GM23338 (cell line): ENCODE measurements around the gene SCG3. TPM values are rescaled to one million over a fixed set of nuclear protein-coding genes. Genes with fewer than 3 reads are reported as not detected.
A peak's percentile ranks its signal among the peaks of the same experiment; 100 is the strongest.

Experiments
- ATAC-seq: fragments of 200-7000 bp; cut with Tn5 transposase; 3 replicates; pipeline ENCODE4 v1.9.1; 2020
- DNase-seq: peaks from one replicate; pipeline ENCODE4 v3.0.0-alpha.2; 2015; ENCODE audit warnings: low spot score
- H2AFZ ChIP-seq: fragments of 200-600 bp; sonication (generic); 2 replicates; pipeline ENCODE4 v1.8.0; 2016; ENCODE audit warnings: antibody characterized with exemption, mild to moderate bottlenecking, moderate library complexity
- H3F3A ChIP-seq: fragments of 200-600 bp; sonication (generic); replicated peaks from 2 replicates; pipeline ENCODE4 v1.8.0; 2017; ENCODE audit warnings: antibody characterized with exemption, mixed run types, low read depth
- H3K27ac ChIP-seq: fragments of 200-600 bp; sonication (generic); 2 replicates; pipeline ENCODE4 v1.6.1; 2016; ENCODE audit warnings: low read depth
- H3K27me3 ChIP-seq: fragments of 200-600 bp; sonication (generic); 2 replicates; pipeline ENCODE4 v1.8.0; 2016; ENCODE audit warnings: mild to moderate bottlenecking, mixed run types, moderate library complexity; ENCODE audit not compliant: insufficient read depth
- H3K36me3 ChIP-seq: fragments of 200-600 bp; sonication (generic); 2 replicates; pipeline ENCODE4 v1.8.0; 2016; ENCODE audit warnings: mild to moderate bottlenecking; ENCODE audit not compliant: insufficient read depth
- H3K4me1 ChIP-seq: fragments of 200-600 bp; sonication (generic); 2 replicates; pipeline ENCODE4 v1.8.0; 2016; ENCODE audit warnings: mild to moderate bottlenecking, moderate library complexity; ENCODE audit not compliant: insufficient read depth
- H3K4me2 ChIP-seq: fragments of 200-600 bp; sonication (generic); 2 replicates; pipeline ENCODE4 v1.7.1; 2017; ENCODE audit warnings: mixed run types
- H3K4me3 ChIP-seq: fragments of 200-600 bp; sonication (generic); 2 replicates; pipeline ENCODE4 v1.6.1; 2016; ENCODE audit warnings: mixed run types
- H3K79me2 ChIP-seq: fragments of 200-600 bp; sonication (generic); replicated peaks from 2 replicates; pipeline ENCODE4 v1.8.0; 2017; ENCODE audit warnings: mild to moderate bottlenecking; ENCODE audit not compliant: insufficient read depth
- H3K9me2 ChIP-seq: fragments of 200-600 bp; sonication (generic); 2 replicates; pipeline ENCODE4 v1.8.0; 2017; ENCODE audit not compliant: insufficient read depth
- H4K20me1 ChIP-seq: fragments of 200-600 bp; sonication (generic); replicated peaks from 2 replicates; pipeline ENCODE4 v1.8.0; 2017; ENCODE audit warnings: mild to moderate bottlenecking; ENCODE audit not compliant: insufficient read depth
- H3K27ac Mint-ChIP-seq: 2 replicates; pipeline ENCODE4 v1.8.0; 2020; ENCODE audit warnings: inconsistent platforms, mild to moderate bottlenecking, moderate library complexity, mixed read lengths
- H3K27me3 Mint-ChIP-seq: 3 replicates; pipeline ENCODE4 v1.8.0; 2022; ENCODE audit warnings: low read depth, mild to moderate bottlenecking, moderate library complexity, mixed read lengths, inconsistent platforms; ENCODE audit not compliant: insufficient read depth, poor library complexity
- H3K36me3 Mint-ChIP-seq: 3 replicates; pipeline ENCODE4 v1.8.0; 2021; ENCODE audit warnings: low read depth, mild to moderate bottlenecking, inconsistent platforms, moderate library complexity, mixed read lengths
- H3K4me1 Mint-ChIP-seq: 3 replicates; pipeline ENCODE4 v1.8.0; 2020; ENCODE audit warnings: mild to moderate bottlenecking, inconsistent platforms, mixed read lengths
- H3K4me3 Mint-ChIP-seq: 3 replicates; pipeline ENCODE4 v1.8.0; 2021; ENCODE audit warnings: moderate library complexity, mild to moderate bottlenecking, inconsistent platforms, mixed read lengths
- H3K9me3 Mint-ChIP-seq: 3 replicates; pipeline ENCODE4 v1.8.0; 2020; ENCODE audit warnings: moderate library complexity, mild to moderate bottlenecking, inconsistent platforms, mixed read lengths
- CREB1 ChIP-seq: fragments of 250-450 bp; sonication (Bioruptor Pico); IDR thresholded peaks from 2 replicates; pipeline ENCODE4 v1.5.0; 2020; ENCODE audit warnings: low read depth, mild to moderate bottlenecking, moderate library complexity
- ETS1 ChIP-seq: IDR thresholded peaks from 2 replicates; pipeline ENCODE4 v1.6.1; 2016; ENCODE audit warnings: antibody characterized with exemption
- EZH2 ChIP-seq: fragments of 200-600 bp; sonication (generic); IDR thresholded peaks from one replicate; pipeline ENCODE4 v1.8.0; 2017; ENCODE audit warnings: antibody characterized with exemption, mild to moderate bottlenecking, low read depth; ENCODE audit not compliant: unreplicated experiment
- EZH2phosphoT487 ChIP-seq: fragments of 200-600 bp; sonication (generic); IDR thresholded peaks from one replicate; pipeline ENCODE4 v1.8.1; 2018; ENCODE audit warnings: antibody characterized with exemption; ENCODE audit not compliant: unreplicated experiment
- JUNB ChIP-seq: IDR thresholded peaks from one replicate; pipeline ENCODE4 v1.6.1; 2016; ENCODE audit warnings: antibody characterized with exemption; ENCODE audit not compliant: unreplicated experiment
- POLR2AphosphoS5 ChIP-seq: IDR thresholded peaks from 2 replicates; pipeline ENCODE4 v1.6.1; 2016; ENCODE audit warnings: antibody characterized with exemption, low read depth
- ZNF462 ChIP-seq: fragments of 250-450 bp; sonication (Bioruptor Pico); IDR thresholded peaks from 2 replicates; pipeline ENCODE4 v1.5.0; 2020; ENCODE audit warnings: mild to moderate bottlenecking, moderate library complexity
- polyA plus RNA-seq: library from polyadenylated mRNA; unstranded; fragments of >200 nt; fragmentation: Nextera tagmentation; extraction: Ambion mirVana; gene quantifications from 2 replicates; pipeline ENCODE4 v1.2.1, GENCODE V29; 2016
- total RNA-seq: library from RNA; depleted of rRNA; stranded (reverse); fragments of >200 nt; shearing (Covaris generic); gene quantifications from 2 replicates; pipeline ENCODE4 v1.2.3, GENCODE V29; 2014

Gene SCG3
- total and polyA plus RNA-seq, 2 experiments from 2014 or later: 44.2 to 99.5 TPM

GRCh38 chr15:51726302-51727073, 45.2 kb downstream of the SCG3 start:
- Histone ChIP-seq H2AFZ (no peak overlapping the region), H3K36me3 (no peaks in the 10 kb centered on the region), H3K4me2 (peak overlapping the region; percentile 30), H3F3A (no peaks in the 10 kb centered on the region), H3K27ac (no peak overlapping the region), H4K20me1 (no peaks in the 10 kb centered on the region), H3K27me3 (no peaks in the 10 kb centered on the region), H3K9me2 (no peaks in the 10 kb centered on the region), H3K79me2 (no peaks in the 10 kb centered on the region), H3K4me1 (peaks cover 13% of the 10 kb centered on the region; the same call in 1 of the 2 replicates), H3K4me3 (no peak overlapping the region)
- Mint-ChIP-seq H3K4me3 (peak overlapping the region; percentile 30; the same call in 2 of the 3 replicates), H3K4me1 (peaks cover 35% of the 10 kb centered on the region), H3K36me3 (no peaks in the 10 kb centered on the region; the same call in 2 of the 3 replicates), H3K27me3 (no peaks in the 10 kb centered on the region), H3K27ac (no peak overlapping the region; the same call in 1 of the 2 replicates), H3K9me3 (no peaks in the 10 kb centered on the region; the same call in 2 of the 3 replicates)
- DNase-seq: peak; percentile 83
- 0 out of 2 replicates have a peak, but pooled peaks have one; percentile 12 for TF ChIP-seq ZNF462
- no peak for TF ChIP-seq ETS1
- peak; percentile 37; the same call in 1 of the 2 replicates for TF ChIP-seq CREB1 (CRISPR knock-in tag)
- TF ChIP-seq JUNB: no peak
- no peak for TF ChIP-seq POLR2AphosphoS5
- no peak for TF ChIP-seq EZH2
- no peak for TF ChIP-seq EZH2phosphoT487
- ATAC-seq: peak; percentile 99
